Lower leg skin (tissue), 3 donors: ENCODE results near the gene AP4M1.

Experiments
- CTCF ChIP-seq, 3 donors: fragments of 450-650 bp; IDR thresholded peaks; one replicate each; pipeline ENCODE4 v1.5.1; 2016; ENCODE audit warnings: antibody characterized with exemption in 3 of 3, mild to moderate bottlenecking in 3 of 3, moderate library complexity in 2 of 3
- POLR2A ChIP-seq, 2 donors: fragments of 450-650 bp; IDR thresholded peaks; one replicate each; pipeline ENCODE4 v1.6.1; 2016 to 2017; ENCODE audit warnings: antibody characterized with exemption in 2 of 2, mild to moderate bottlenecking in 1 of 2, moderate library complexity in 1 of 2

GRCh38 chr7:100053215-100053614, 48.2 kb upstream of the AP4M1 start:
- TF ChIP-seq CTCF (IDR thresholded peaks at IDR 0.05) = no peak
- no peak for TF ChIP-seq POLR2A (IDR thresholded peaks at IDR 0.05)
